Measurements from ENCODE around the gene PLXNB2.

DNA sequence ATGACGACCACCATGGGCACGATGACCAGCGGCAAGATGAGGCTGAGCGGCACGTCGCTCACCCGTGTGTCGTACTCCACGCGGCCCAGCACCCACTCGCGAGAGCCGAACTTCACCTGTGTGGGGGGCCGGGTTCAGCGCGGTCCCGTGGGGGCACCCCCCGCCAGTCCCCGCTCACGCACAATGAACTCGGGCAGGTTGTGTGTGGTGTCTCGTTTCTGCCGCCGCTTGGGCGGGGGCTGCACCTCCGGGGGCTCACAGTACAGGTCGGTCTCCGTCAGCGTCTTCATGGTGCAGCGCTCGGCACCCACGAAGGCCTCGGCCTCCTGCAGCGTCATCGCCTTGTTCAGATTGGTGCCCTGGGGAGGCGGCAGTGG, 26.1 kb downstream of the PLXNB2 start:
- TF ChIP-seq CTCF (IDR thresholded peaks at IDR 0.05) (no peak), POLR2AphosphoS5 (IDR thresholded peaks at IDR 0.05; ENCODE audit: insufficient read depth in 1 of 2, low read depth in 1 of 2) (no peak), POLR2A (IDR thresholded peaks at IDR 0.05) (no peak)

Measured in vagina (tissue), 2 donors.